ENCODE data around the gene APOO.

DNA sequence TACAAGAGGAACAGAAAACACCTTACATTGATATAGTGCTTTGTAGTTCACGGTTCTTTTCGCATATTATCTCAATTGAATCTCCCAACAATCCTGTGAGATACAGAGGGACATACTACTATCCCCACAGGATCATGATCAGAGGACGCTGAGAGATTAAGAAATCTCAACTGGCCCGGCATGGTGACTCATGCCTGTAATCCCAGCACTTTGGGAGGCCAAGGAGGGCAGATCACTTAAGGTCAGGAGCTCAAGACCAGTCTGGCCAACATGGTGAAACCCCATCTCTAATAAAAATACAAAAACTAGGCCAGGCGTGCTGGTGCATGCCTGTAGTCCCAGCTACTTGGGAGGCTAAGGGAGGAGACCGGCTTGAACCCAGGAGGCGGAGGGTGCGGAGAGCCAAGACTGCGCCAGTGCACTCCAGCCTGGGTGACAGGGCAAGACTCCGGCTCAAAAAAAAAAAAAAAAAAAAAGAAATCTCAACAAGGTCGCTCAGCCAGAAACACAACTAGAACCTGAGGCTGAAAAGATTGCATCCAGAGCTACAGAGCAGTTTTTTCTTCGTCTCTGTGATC is 7.4 kb downstream of the APOO start:
- no peak for TF ChIP-seq CTCF (conservative IDR thresholded peaks at IDR 0.05)
- TF ChIP-seq ZFX (IDR thresholded peaks at IDR 0.05), result no peak
